ENCODE results near the gene SAMD4B. TPM values are rescaled to one million over a fixed set of nuclear protein-coding genes. Genes with fewer than 3 reads are reported as not detected.
A peak's percentile ranks its signal among the peaks of the same experiment; 100 is the strongest.

The SAMD4B gene
- total RNA-seq, 3 donors from 2014 or later = 57.4 to 65.2 (median 59.7) TPM

DNA sequence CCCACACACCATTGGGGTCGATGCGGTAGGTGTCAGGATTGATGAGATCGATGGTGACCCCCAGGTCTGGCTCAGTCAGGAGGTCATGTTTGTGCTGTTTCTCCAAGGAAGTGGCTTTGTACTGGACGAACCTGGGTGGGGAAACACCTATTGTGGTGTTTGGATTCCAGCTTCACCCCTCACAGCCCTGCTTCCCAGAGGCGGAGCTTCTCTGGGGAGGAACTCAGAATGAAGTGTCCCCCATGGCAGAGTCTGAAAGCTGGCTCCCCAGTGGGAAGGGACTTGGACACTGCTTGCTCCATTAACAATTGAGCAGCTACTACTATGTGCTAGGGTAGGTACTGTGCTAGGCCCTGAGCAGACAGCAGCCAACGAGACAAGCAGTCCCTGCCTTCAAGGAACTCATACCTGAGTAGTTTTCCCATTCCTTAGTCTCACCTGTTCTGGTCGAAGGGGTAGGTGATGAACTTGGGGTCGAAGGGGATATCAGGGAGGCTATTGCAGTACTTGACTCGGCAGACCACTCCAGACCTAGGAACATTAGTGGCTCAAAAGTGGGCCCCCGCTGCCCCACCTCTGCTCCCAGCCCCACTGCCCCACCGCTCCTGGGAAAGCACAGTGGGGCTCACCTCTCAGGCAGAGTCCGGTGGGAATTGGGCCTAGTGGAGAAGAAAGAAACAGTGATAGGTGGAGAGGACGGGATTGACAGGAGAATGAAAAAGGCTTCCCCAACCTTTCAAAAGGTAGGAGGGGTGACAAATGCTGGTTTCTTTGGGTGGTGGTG lies 47.6 kb downstream of the SAMD4B start:
- intact Hi-C loops (cut with DNase I; ENCODE audit: low total_unique reads) = no loop called here
- TF ChIP-seq POLR2A (IDR thresholded peaks at IDR 0.05) (no peak), POLR2AphosphoS5 (IDR thresholded peaks at IDR 0.05) (no peak), CTCF (IDR thresholded peaks at IDR 0.05) (no peak)
- no peak for DNase-seq (ENCODE audit: low spot score in 2 of 2)
- H3K27me3 ChIP-seq = no peaks in the 10 kb centered on the region
- peaks cover 8 to 15% of the 10 kb centered on the region in 2 donors for H3K4me1 ChIP-seq
- peak overlapping the region; percentile 99 to 100 for H3K27ac ChIP-seq
- no peaks in the 10 kb centered on the region for H3K9me3 ChIP-seq
- H3K36me3 ChIP-seq = no peaks in the 10 kb centered on the region
- H3K4me3 ChIP-seq = peak overlapping the region; percentile 64 to 95 (median 84)

DNA sequence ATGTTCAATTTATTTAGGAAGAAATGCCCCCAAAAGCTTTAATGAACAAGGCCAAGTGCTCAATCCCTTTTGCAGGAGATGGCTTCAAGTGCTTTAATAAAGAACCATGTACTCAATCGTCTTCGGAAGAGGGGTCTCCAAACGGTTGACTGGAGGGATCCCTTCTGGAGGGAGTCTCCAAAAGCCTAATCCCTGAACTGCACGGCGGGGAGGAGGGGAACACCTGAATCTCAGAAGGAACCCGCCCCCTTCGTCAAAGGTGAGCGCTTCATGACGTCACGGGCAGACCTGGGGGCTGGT lies 48.2 kb downstream of the SAMD4B start:
- no peak for TF ChIP-seq POLR2AphosphoS5 (IDR thresholded peaks at IDR 0.05)
- TF ChIP-seq CTCF (IDR thresholded peaks at IDR 0.05) = no peak
- TF ChIP-seq POLR2A (IDR thresholded peaks at IDR 0.05) = no peak
- H3K9me3 ChIP-seq = no peaks in the 10 kb centered on the region
- H3K4me3 ChIP-seq = peak overlapping the region; percentile 64 to 95 (median 84)
- intact Hi-C loops (cut with DNase I; ENCODE audit: low total_unique reads) = no loop called here
- peaks cover 8 to 15% of the 10 kb centered on the region in 2 donors for H3K4me1 ChIP-seq
- no peaks in the 10 kb centered on the region for H3K36me3 ChIP-seq
- peak overlapping the region; percentile 99 to 100 for H3K27ac ChIP-seq
- DNase-seq (ENCODE audit: low spot score in 2 of 2) = peak; percentile 74 to 89
- no peaks in the 10 kb centered on the region for H3K27me3 ChIP-seq

DNA sequence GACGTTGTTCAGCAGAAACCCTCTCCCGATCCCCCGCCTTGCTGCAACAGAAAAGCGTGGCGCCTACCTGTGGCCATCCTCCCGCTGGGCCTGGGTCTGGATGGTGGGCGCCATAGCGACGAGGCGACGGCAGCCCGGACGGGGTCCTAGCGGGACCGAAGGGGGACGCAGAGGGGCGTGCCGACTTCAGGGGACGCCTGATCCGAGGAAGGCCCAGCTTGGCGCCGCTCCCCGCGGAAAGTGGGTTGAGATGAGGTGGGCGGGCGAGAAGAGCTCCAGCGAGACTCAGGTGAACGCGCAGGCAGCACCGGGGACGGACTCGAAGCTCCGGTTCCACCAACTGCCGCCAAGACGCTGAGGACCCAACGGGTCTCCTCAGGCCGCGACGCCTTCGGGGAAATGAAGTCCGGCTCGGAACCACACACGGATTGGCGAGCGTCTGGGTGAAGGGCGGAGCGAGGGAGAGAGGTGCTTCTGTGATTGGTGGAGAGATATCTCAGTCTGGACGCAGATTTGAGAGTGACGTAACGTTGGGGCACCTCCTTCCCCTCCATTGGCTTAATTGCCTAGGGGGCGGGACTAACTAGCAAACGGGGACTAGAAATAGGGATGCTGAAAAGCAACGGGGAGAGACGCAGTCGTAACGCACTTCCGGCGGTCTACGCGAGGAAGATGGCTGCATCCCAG lies 48.7 kb downstream of the SAMD4B start, which contains the start of the genes MED29 and PAF1:
Gene MED29, plus strand, starts transcription at position 628 of the 687 bp plus-strand sequence. Its CDS starts 45 bp downstream, at position 673.
Gene PAF1, minus strand, starts transcription at position 356 of the 687 bp plus-strand sequence. Its CDS starts 242 bp downstream, at position 114.
- no peaks in the 10 kb centered on the region for H3K9me3 ChIP-seq
- H3K27ac ChIP-seq = peak within 1 kb of the TSS; percentile 99 to 100
- intact Hi-C loops (cut with DNase I; ENCODE audit: low total_unique reads) = no loop called here
- H3K4me3 ChIP-seq = peak within 1 kb of the TSS; percentile 64 to 95 (median 84)
- peak; percentile 12 to 29 (median 18) for TF ChIP-seq CTCF (IDR thresholded peaks at IDR 0.05)
- TF ChIP-seq POLR2AphosphoS5 (IDR thresholded peaks at IDR 0.05) = peak; percentile 94 to 98 (median 96)
- TF ChIP-seq POLR2A (IDR thresholded peaks at IDR 0.05) = peak; percentile 59
- H3K4me1 ChIP-seq = peaks cover 8 to 15% of the 10 kb centered on the region in 2 donors
- no peaks in the 10 kb centered on the region for H3K27me3 ChIP-seq
- no peaks in the 10 kb centered on the region for H3K36me3 ChIP-seq
- peak; percentile 97 to 99 for DNase-seq (ENCODE audit: low spot score in 2 of 2)

- Histone ChIP-seq H3K27me3 (no peaks in the 10 kb centered on the region), H3K27ac (peak overlapping the region; percentile 77 to 85), H3K4me3 (peak overlapping the region in 1 of 3 donors; percentile 17), H3K36me3 (no peaks in the 10 kb centered on the region), H3K4me1 (no peaks in the 10 kb centered on the region), H3K9me3 (no peaks in the 10 kb centered on the region)
- TF ChIP-seq POLR2AphosphoS5 (IDR thresholded peaks at IDR 0.05) (peak; percentile 36 to 67 (median 63)), CTCF (IDR thresholded peaks at IDR 0.05) (peak; percentile 60 to 99 (median 95)), POLR2A (IDR thresholded peaks at IDR 0.05) (no peak)
- intact Hi-C loops (cut with DNase I; ENCODE audit: low total_unique reads) = no loop called here
- DNase-seq (ENCODE audit: low spot score in 2 of 2) = peak; percentile 82 to 85
Observed at GRCh38 chr19:39397360-39398296, 55.4 kb downstream of the SAMD4B start.
